ENCODE measurements around the gene SMARCAL1. TPM values are rescaled to one million over a fixed set of nuclear protein-coding genes. Genes with fewer than 3 reads are reported as not detected.

Gene SMARCAL1
- total and polyA plus RNA-seq, 2 of the 13 experiments (the other 11 are each of a cell fraction or from before 2014, with no cell fraction given): 12.7 to 21.3 TPM

DNA sequence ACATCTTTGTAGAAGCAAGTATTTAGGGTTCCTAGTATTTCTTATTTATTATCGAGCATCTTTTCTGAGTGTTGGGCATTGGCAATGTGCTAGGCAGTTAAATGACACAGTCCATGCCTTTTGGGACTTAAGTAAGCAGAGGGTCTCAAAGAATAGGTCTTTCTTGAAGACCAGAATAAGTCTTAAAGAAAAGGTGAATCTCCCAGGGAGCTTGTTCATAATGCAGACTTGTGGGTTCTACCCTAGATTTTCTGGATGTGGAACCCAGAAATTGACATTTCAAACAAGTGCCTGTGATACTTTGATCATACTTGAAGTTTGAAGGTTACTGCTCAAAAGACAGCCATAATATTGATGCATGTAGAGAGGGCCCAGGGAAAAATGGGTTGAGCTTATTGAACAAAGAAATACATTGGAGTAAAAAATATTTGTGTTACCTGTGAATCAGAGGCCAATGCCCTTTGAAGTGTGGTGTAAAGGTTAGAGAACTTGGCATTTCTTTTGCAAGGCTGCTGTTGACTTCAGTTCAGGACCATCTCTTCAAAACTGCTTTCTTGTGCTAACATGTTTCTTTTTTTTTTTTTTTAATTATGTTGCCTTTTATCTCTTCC, 110.7 kb downstream of the SMARCAL1 start (continued):
- TF ChIP-seq ZNF280D (CRISPR knock-in tag; IDR thresholded peaks at IDR 0.05): no peak
- TF ChIP-seq SNAPC4 (CRISPR knock-in tag; IDR thresholded peaks at IDR 0.05): no peak
- TF ChIP-seq ZBTB10 (CRISPR knock-in tag; IDR thresholded peaks at IDR 0.05; ENCODE audit: borderline replicate concordance): 0 out of 2 replicates have a peak, but pooled peaks have one; percentile 76
- TF ChIP-seq JUND (CRISPR knock-in tag; IDR thresholded peaks at IDR 0.05): peak; percentile 87
- TF ChIP-seq, protein P1, sequence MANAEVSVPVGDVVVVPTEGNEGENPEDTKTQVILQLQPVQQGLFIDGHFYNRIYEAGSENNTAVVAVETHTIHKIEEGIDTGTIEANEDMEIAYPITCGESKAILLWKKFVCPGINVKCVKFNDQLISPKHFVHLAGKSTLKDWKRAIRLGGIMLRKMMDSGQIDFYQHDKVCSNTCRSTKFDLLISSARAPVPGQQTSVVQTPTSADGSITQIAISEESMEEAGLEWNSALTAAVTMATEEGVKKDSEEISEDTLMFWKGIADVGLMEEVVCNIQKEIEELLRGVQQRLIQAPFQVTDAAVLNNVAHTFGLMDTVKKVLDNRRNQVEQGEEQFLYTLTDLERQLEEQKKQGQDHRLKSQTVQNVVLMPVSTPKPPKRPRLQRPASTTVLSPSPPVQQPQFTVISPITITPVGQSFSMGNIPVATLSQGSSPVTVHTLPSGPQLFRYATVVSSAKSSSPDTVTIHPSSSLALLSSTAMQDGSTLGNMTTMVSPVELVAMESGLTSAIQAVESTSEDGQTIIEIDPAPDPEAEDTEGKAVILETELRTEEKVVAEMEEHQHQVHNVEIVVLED (CRISPR knock-in tag; IDR thresholded peaks at IDR 0.05; ENCODE audit: borderline replicate concordance): 0 out of 2 replicates have a peak, but pooled peaks have one; percentile 19
- TF ChIP-seq NR2F1 (CRISPR knock-in tag; IDR thresholded peaks at IDR 0.05): peak; percentile 76 to 82
- peak; percentile 89 for TF ChIP-seq ZNF317 (CRISPR knock-in tag; IDR thresholded peaks at IDR 0.05)
- no peak for TF ChIP-seq ATRX (CRISPR knock-in tag; IDR thresholded peaks at IDR 0.05; ENCODE audit: borderline replicate concordance)
- TF ChIP-seq ZEB1 (IDR thresholded peaks at IDR 0.05; ENCODE audit: insufficient replicate concordance, low read depth): peak; percentile 79
